PC-3 (cell line): ENCODE data around the gene ATP1A4.

Source experiments
- CTCF ChIP-seq: fragments of 300-600 bp; sonication (generic); conservative IDR thresholded peaks from 2 replicates; pipeline ENCODE4 v1.5.1; 2017; ENCODE audit warnings: antibody characterized with exemption, low read depth, mild to moderate bottlenecking, low read length
- EZH2 ChIP-seq: fragments of 300-600 bp; sonication (generic); IDR thresholded peaks from one replicate; pipeline ENCODE4 v1.6.1; 2017; ENCODE audit warnings: antibody characterized with exemption, mild to moderate bottlenecking, low read length; ENCODE audit not compliant: unreplicated experiment

GRCh38 chr1:160103658-160104408, 47.6 kb upstream of the ATP1A4 start:
- no peak for TF ChIP-seq CTCF
- no peak for TF ChIP-seq EZH2
